Activated T-cell treated with anti-CD3 and anti-CD28 coated beads for 48 hours (primary cell): ENCODE results near the gene DDR2.
"Not testable (repeated sequence)": the region's sequence is repeated elsewhere in the genome, so short reads cannot be mapped to it uniquely, and the experiment has no call there.

ENCODE experiments used
- DNase-seq: peaks from one replicate; pipeline ENCODE4 v3.0.0-alpha.2; 2020; ENCODE audit warnings: low read depth

The DDR2 gene

DNA sequence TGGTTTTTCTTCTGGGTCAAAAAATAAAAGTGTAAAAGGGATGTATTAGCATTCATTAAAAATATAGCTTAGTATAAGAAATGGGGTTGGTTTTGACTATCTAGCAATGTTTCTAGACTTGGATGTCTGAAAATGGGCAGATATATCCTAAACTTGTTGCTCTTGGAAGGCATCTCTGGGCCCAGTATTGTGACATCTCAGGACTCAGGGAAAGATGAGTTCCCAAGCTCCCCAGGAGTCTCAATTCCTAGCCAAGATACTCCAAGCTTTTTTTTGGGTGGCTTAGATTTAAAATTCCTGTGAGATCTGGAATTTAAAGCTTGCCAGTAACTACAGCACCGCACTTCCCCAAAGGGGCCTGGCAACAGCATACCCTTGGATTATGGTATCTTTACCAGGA lies 146.8 kb downstream of the DDR2 start:
- DNase-seq, result no peak

DNA sequence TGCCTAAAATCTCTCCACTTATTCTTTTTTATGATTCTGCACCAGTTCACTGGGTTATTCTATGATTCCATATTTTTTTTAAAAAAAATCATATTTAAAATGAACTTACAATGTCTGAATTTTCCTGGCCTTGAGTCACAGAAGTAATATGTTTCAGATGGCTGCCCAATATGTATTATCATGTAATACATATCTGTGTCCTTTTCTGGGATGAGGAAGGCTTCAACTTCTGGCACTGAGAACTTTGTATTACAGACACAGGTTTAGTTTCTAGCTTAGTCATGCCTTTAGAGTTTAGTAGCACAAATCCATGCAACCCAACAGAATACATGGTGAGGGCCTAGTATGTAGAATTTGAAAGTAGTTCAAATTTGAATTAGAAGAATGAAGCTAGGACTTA lies 150.4 kb downstream of the DDR2 start:
- no peak for DNase-seq

GRCh38 chr1:162784926-162785325 lies 152.7 kb downstream of the DDR2 start:
- not testable (repeated sequence) for DNase-seq

GRCh38 chr1:162788783-162789182 lies 156.5 kb downstream of the DDR2 start:
- not testable (repeated sequence) for DNase-seq

DNA sequence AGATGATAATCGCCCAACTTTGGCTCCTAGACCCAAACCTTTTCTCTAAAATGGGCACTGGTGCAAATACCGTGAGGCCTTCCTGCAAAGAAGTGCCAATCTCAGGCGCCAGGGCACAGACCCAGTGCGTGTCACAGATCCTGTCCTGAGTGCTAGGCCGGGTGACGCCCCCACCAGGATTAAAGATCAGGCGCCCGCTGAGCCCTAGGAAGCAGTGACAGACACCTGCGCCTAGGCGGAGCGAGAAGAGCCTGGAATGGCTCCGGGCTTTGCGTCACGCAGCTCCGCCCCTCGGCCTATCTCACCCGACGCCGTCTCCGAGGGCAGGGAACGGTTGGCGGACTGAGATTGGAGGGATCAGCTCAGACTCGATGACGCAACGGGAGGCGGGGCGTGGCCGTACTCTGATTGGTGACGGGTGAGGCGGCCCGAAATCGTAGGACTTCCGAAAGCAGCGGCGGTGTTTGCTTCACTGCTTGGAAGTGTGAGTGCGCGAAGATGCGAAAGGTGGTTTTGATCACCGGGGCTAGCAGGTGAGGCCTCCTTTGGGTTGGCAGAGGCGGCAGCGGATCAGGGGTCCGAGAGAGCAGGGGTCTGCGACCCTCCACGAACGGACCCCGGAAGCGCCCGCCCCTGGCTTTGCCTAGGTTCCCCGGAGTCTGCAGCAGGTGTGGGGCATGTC lies 158.2 kb downstream of the DDR2 start, which contains the start of gene HSD17B7:
TSS of gene HSD17B7 (plus strand) at position 400 of the 682 bp plus-strand sequence. CDS start at position 499, 99 bp downstream.
- peak; percentile 65 for DNase-seq

- not testable (repeated sequence) for DNase-seq
Measured at GRCh38 chr1:162790985-162791357, 158.7 kb downstream of the DDR2 start.

DNA sequence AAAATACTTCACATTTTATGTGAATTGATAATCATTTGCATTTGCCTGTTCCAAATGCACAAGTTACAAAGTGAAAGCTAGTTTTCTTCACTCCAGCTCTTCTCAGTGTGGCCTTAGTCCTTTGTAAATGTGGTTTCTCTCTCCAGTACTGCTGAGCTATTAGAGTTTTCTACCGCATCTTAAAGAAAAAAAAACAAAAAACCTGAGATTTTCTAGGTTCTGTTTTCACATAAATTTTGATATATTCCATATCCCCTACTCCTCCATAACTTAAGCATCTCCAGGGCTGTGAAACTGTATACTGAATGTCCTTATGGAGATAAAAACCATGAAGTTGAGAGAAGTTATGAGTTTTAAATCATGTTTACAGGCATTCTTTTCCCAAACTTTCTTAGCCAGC lies 162.0 kb downstream of the DDR2 start:
- not testable (repeated sequence) for DNase-seq

- not testable (repeated sequence) for DNase-seq
Measured at GRCh38 chr1:162796617-162797279, 164.5 kb downstream of the DDR2 start.

DNA sequence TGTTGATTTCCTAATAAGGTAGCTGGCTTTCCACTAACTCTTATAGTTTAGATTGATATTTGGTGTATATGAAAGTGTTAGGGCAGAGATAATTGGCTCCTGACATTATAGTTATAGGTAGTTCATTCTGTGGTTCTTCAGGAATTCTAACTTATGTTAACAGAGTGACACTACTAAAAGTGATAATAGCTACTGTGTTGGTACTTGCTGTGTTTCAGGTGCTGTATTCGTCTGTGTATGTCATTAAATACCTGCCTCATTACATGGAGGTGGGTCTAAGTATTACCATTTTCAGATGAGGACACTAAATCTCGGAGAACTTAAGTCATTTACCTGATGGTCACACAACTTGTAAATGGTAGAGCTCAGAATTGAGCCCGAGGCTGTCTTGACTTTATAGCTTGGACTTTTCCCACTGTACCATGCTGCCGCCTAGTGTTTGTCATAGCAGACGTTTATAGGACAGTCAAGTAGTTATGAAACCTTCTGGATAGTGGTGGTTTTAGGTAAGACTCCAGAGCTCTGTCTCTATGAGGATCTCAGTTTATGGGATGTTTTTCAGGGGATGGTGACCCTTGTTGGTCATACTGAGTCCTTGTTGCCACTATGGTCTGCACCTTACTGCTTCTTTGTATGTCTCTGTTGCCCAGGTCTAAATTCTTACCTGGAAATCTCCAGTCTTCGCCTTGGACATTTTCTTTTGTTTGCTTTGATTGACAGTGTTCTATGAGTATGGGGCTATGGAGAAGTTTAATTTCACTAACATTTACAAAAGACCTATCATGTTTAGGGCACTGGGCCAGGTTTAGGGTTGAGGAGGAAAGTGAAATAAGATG lies 167.9 kb downstream of the DDR2 start:
- not testable (repeated sequence) for DNase-seq

DNA sequence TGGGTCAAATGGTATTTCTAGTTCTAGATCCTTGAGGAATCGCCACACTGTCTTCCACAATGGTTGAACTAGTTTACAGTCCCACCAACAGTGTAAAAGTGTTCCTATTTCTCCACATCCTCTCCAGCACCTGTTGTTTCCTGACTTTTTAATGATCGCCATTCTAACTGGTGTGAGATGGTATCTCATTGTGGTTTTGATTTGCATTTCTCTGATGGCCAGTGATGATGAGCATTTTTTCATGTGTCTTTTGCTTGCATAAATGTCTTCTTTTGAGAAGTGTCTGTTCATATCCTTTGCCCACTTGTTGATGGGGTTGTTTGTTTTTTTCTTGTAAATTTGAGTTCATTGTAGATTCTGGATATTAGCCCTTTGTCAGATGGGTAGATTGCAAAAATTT lies 175.2 kb downstream of the DDR2 start:
- DNase-seq, result not testable (repeated sequence)

GRCh38 chr1:162812357-162812756 lies 180.1 kb downstream of the DDR2 start:
- not testable (repeated sequence) for DNase-seq

GRCh38 chr1:162818136-162818535 lies 185.9 kb downstream of the DDR2 start:
- DNase-seq, result not testable (repeated sequence)

DNA sequence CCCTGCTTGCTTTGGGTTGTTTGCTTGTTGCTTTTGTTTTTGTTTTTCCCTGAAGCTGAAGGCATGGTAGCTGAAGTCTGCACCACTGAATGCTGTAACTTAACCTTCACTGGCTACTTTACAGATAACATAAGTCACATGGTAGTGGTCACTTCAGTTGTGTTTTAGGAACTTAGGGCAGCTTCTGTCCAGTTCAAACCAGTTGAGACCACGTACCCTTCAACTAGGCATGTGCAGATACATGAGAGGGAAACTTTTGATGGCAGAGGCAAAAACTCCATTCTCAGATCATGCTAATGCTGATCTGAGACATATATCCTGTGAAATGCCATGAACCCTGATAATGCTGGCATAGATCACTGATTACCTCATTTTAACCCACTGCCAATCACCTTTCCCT lies 186.4 kb downstream of the DDR2 start:
- not testable (repeated sequence) for DNase-seq

- DNase-seq, result no peak
Measured at GRCh38 chr1:162822391-162823200, 190.3 kb downstream of the DDR2 start.

DNA sequence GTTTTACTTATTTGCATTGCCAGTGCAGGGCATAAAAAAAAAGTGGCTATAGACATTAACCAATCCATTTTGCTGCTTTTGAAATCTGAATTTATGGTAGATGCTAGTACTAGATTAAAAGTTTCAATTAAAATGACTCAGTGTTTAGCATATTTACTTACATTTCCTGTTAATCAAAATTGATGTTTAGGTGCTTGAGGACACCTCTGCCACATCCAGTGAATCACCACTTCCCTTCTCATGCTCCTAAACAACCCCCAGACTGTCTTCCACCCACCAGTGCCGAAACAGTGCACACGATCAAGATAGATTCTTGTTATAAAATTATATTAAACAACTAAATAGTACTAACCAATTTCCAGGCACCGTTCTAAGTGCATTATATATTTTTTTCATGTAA lies 191.0 kb downstream of the DDR2 start:
- DNase-seq, result no peak

DNA sequence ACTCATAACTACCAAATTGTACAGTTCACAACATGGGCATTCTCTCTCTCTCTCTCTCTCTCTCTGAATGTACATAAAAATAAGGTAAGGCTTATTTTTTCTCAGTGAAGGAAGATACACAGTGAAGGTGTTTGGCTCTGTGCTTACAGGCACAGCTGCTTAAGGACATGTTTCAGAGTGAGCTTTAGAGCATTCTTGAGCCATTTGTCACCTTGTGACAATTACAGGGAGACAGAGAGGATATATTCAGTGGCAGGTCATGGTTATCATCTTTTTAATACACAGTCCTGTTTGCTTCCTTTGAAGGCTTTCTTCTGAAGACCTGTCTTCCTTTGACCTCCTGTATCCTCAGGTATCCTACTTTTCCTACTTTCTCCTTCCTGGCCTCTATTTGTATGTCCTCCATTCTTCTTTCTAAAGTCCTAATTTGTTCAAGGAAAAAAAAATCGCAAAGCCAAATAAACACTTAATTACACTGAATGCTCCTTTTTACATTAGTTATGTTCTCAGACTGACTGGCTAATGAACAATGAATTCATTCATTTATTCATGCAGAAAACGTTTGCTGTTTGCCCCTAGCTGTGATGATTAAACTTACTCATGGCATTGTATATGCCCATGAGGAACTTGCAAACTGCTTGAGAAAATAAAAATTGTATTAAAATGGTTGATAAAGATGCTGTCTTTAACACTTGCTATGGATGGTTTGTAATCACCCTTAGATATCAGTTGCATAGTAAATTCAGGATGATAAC lies 191.7 kb downstream of the DDR2 start:
- no peak for DNase-seq

- DNase-seq, result no peak
Measured at GRCh38 chr1:162829268-162829667, 197.0 kb downstream of the DDR2 start.

DNA sequence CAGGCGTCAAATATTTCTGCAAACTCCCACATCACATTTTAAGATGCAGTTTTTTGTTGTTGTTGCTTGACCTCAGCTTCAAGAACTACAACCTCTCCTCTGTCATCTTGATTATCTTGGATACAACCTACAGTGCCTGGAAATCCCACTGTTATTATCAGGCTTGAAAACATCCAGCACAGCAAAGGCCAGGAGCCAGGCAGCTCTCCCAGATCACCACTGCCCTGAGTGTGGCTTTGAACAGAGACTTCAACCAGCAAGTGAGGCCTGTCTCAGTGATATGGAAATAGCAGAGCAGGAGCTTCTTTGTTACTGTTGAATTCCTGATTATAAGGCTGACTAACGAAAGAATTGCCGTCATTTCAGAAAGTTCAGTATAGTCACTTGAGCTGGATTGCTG lies 200.2 kb downstream of the DDR2 start:
- no peak for DNase-seq

GRCh38 chr1:162835157-162835899 lies 203.1 kb downstream of the DDR2 start:
- DNase-seq, result no peak
